Measurements from ENCODE around the gene UBE2J2.

Gene UBE2J2

DNA sequence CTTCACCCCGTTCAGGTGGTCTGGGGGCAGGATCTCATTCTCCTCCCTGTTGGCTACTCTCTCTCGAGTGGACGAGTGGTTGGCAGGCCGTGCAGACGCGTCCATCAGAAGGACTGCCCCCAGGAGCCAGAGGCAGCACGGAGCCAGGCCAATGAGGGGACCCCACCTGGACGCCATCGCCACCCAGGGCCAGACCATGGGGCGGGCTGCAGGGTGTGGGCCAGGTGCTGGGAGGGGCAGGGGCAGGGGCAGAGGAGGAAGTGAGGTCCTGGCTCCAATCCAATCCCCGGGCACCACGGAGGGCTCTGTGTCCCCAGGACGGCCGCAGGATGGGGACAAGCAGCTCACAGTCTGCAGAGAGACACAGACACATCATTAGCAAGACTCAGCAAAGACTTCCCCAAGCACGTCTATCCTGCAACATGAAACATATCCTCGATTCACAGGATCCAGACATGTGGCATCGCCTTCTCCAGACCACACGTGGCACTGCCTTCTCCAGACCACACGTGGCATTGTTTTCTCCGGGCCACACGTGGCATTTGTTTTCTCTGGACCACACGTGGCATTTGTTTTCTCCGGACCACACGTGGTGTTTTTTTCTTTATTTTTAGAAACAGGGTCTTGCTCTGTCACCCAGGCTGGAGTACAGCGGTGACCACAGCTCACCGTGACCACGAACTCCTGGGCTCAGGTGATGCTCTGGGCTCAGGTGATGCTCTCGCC, 44.9 kb downstream of the UBE2J2 start:
- Histone ChIP-seq H3K36me3 (ENCODE audit: control insufficient read depth in 1 of 2, insufficient read depth in 2 of 2, low read depth in 1 of 2, low read length in 2 of 2) (peaks cover 47 to 76% of the 10 kb centered on the region in 2 experiments), H3K9ac (ENCODE audit: low read length) (no peak overlapping the region), H3K4me2 (ENCODE audit: low read length, poor library complexity, severe bottlenecking) (no peak overlapping the region), H3K27me3 (ENCODE audit: control insufficient read depth in 1 of 2, insufficient read depth in 1 of 2, low read length in 2 of 2) (no peaks in the 10 kb centered on the region), H2AK5ac (ENCODE audit: low read length, severe bottlenecking) (no peak overlapping the region), H3K4ac (ENCODE audit: low read depth in 1 of 2, low read length in 2 of 2) (no peak overlapping the region), H2BK12ac (ENCODE audit: low read length in 2 of 2) (no peak overlapping the region), H3K79me1 (replicated peaks; ENCODE audit: low read length, poor library complexity, severe bottlenecking) (peaks cover 36% of the 10 kb centered on the region), H3K9me3 (ENCODE audit: control insufficient read depth, low read length) (peaks cover 3% of the 10 kb centered on the region), H2BK15ac (ENCODE audit: low read depth, poor library complexity, severe bottlenecking) (no peak overlapping the region), H4K8ac (ENCODE audit: low read length) (no peak overlapping the region), H3K27ac (ENCODE audit: low read length, poor library complexity, severe bottlenecking) (no peak overlapping the region), H3K4me3 (ENCODE audit: insufficient read depth in 1 of 2, low read depth in 1 of 2, low read length in 2 of 2) (no peak overlapping the region), H2BK120ac (ENCODE audit: low read depth, low read length) (no peak overlapping the region), H3K14ac (ENCODE audit: low read length in 2 of 2) (no peak overlapping the region), H3K23ac (ENCODE audit: low read length in 2 of 2) (no peak overlapping the region), H4K91ac (ENCODE audit: low read length) (no peak overlapping the region), H2BK5ac (ENCODE audit: low read depth, low read length, poor library complexity, severe bottlenecking) (no peak overlapping the region), H3K18ac (ENCODE audit: low read depth in 1 of 2, low read length in 2 of 2) (no peak overlapping the region), H2AFZ (ENCODE audit: low read depth, low read length) (no peak overlapping the region), H3K4me1 (ENCODE audit: control insufficient read depth, insufficient read depth, low read depth, low read length) (peaks cover 29% of the 10 kb centered on the region)
- DNase-seq: no peak
- 96% methylated on average over 28 of the region's 28 CpGs for WGBS

DNA sequence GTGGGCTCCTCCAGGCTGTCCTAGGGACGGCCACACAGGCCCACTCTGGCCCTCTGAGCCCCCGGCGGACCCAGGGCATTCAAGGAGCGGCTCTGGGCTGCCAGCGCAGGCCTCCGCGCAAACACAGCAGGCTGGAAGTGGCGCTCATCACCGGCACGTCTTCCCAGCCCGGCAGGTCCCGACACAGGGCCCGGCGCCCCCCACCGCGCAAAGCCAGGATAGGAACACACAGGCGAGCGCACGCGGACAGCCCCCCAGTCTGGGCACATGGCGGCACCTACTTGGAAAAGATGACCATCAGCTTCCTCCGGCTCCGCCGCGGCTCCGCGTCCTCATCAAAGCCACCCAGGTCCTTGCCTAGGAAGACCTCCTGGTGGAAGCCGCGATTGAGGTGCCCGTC, 45.5 kb downstream of the UBE2J2 start:
- Histone ChIP-seq H3K4me3 (ENCODE audit: insufficient read depth in 1 of 2, low read depth in 1 of 2, low read length in 2 of 2) (no peak overlapping the region), H3K36me3 (ENCODE audit: control insufficient read depth in 1 of 2, insufficient read depth in 2 of 2, low read depth in 1 of 2, low read length in 2 of 2) (peaks cover 45 to 77% of the 10 kb centered on the region in 2 experiments), H3K18ac (ENCODE audit: low read depth in 1 of 2, low read length in 2 of 2) (no peak overlapping the region), H4K8ac (ENCODE audit: low read length) (no peak overlapping the region), H3K4me1 (ENCODE audit: control insufficient read depth, insufficient read depth, low read depth, low read length) (peaks cover 27% of the 10 kb centered on the region), H2BK120ac (ENCODE audit: low read depth, low read length) (no peak overlapping the region), H2BK12ac (ENCODE audit: low read length in 2 of 2) (no peak overlapping the region), H3K4ac (ENCODE audit: low read depth in 1 of 2, low read length in 2 of 2) (no peak overlapping the region), H3K23ac (ENCODE audit: low read length in 2 of 2) (no peak overlapping the region), H3K79me1 (replicated peaks; ENCODE audit: low read length, poor library complexity, severe bottlenecking) (peaks cover 36% of the 10 kb centered on the region), H3K9me3 (ENCODE audit: control insufficient read depth, low read length) (no peaks in the 10 kb centered on the region), H2BK5ac (ENCODE audit: low read depth, low read length, poor library complexity, severe bottlenecking) (no peak overlapping the region), H3K27ac (ENCODE audit: low read length, poor library complexity, severe bottlenecking) (no peak overlapping the region), H3K27me3 (ENCODE audit: control insufficient read depth in 1 of 2, insufficient read depth in 1 of 2, low read length in 2 of 2) (no peaks in the 10 kb centered on the region), H3K4me2 (ENCODE audit: low read length, poor library complexity, severe bottlenecking) (no peak overlapping the region), H3K14ac (ENCODE audit: low read length in 2 of 2) (no peak overlapping the region), H3K9ac (ENCODE audit: low read length) (no peak overlapping the region), H2AFZ (ENCODE audit: low read depth, low read length) (no peak overlapping the region), H2AK5ac (ENCODE audit: low read length, severe bottlenecking) (no peak overlapping the region), H2BK15ac (ENCODE audit: low read depth, poor library complexity, severe bottlenecking) (no peak overlapping the region), H4K91ac (ENCODE audit: low read length) (no peak overlapping the region)
- DNase-seq: no peak
- WGBS: 98% methylated on average over 30 of the region's 30 CpGs

DNA sequence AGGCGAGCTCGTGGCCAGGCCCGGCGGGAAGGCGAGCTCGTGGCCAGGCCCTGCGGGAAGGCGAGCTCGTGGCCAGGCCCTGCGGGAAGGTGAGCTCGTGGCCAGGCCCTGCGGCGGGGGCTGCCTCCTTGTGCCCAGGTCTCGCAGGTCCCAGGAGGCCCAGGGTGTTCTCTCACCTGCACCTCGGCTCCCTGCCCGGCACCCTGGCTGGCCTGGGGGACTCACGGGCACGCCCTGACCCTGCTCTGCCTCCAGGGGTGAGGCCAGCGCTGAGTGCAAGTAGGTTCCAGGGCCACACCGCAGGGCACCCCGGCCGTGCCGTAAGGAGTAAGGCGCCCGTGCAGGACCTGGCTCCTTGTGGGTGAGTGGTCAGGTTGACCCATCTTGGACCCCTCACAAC, 46.3 kb downstream of the UBE2J2 start:
- Histone ChIP-seq H3K14ac (ENCODE audit: low read length in 2 of 2) (no peak overlapping the region), H3K9me3 (ENCODE audit: control insufficient read depth, low read length) (no peaks in the 10 kb centered on the region), H3K4me3 (ENCODE audit: insufficient read depth in 1 of 2, low read depth in 1 of 2, low read length in 2 of 2) (no peak overlapping the region), H3K79me1 (replicated peaks; ENCODE audit: low read length, poor library complexity, severe bottlenecking) (peaks cover 38% of the 10 kb centered on the region), H2BK120ac (ENCODE audit: low read depth, low read length) (no peak overlapping the region), H3K4ac (ENCODE audit: low read depth in 1 of 2, low read length in 2 of 2) (no peak overlapping the region), H3K27me3 (ENCODE audit: control insufficient read depth in 1 of 2, insufficient read depth in 1 of 2, low read length in 2 of 2) (no peaks in the 10 kb centered on the region), H4K91ac (ENCODE audit: low read length) (no peak overlapping the region), H3K27ac (ENCODE audit: low read length, poor library complexity, severe bottlenecking) (no peak overlapping the region), H3K4me2 (ENCODE audit: low read length, poor library complexity, severe bottlenecking) (no peak overlapping the region), H2AFZ (ENCODE audit: low read depth, low read length) (no peak overlapping the region), H3K9ac (ENCODE audit: low read length) (no peak overlapping the region), H3K23ac (ENCODE audit: low read length in 2 of 2) (no peak overlapping the region), H2BK5ac (ENCODE audit: low read depth, low read length, poor library complexity, severe bottlenecking) (no peak overlapping the region), H3K36me3 (ENCODE audit: control insufficient read depth in 1 of 2, insufficient read depth in 2 of 2, low read depth in 1 of 2, low read length in 2 of 2) (peaks cover 53 to 77% of the 10 kb centered on the region in 2 experiments), H4K8ac (ENCODE audit: low read length) (no peak overlapping the region), H2BK12ac (ENCODE audit: low read length in 2 of 2) (no peak overlapping the region), H3K4me1 (ENCODE audit: control insufficient read depth, insufficient read depth, low read depth, low read length) (peaks cover 22% of the 10 kb centered on the region), H2BK15ac (ENCODE audit: low read depth, poor library complexity, severe bottlenecking) (no peak overlapping the region), H3K18ac (ENCODE audit: low read depth in 1 of 2, low read length in 2 of 2) (no peak overlapping the region), H2AK5ac (ENCODE audit: low read length, severe bottlenecking) (no peak overlapping the region)
- DNase-seq: no peak
- 99% methylated on average over 22 of the region's 25 CpGs for WGBS

DNA sequence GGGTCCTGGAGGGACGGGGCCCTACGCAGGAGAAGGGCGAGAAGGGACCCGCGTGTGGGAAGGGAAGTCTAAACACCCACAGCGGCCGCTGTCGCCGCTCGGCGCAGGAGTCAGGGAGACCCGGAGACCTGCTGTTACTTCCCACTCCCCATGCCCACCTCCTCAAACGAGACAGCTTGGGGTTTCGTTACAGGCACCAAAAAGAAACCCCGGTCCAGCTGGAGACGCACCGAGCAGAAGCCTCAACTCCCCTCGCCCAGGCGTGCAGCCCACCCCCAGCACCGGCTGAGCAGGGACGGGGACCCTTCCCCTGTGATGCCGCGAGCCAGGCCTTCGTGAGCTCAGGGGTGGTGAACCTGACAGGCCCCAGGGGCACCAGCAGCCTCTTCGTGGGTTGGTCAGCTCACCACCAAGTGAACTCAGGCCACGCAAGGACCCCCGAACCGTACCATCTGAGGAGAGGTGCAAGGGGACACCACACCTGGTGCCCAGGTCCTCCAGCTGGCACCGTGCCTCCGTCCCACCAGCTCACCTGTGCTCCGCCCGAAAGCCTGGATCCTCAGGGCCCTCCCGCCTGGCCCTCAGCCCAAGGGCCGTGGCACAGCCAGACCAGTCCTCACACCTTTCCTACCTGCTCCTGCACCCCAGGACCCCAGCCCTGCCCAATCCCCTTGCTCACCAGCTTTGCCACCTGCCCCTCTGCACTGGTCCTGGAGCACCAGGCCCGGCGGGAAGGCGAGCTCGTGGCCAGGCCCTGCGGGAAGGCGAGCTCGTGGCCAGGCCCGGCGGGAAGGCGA, 46.9 kb downstream of the UBE2J2 start:
- no peak for DNase-seq
- no peak overlapping the region for H3K4ac ChIP-seq (ENCODE audit: low read depth in 1 of 2, low read length in 2 of 2)
- H4K91ac ChIP-seq (ENCODE audit: low read length): no peak overlapping the region
- no peak overlapping the region for H2BK120ac ChIP-seq (ENCODE audit: low read depth, low read length)
- H2AK5ac ChIP-seq (ENCODE audit: low read length, severe bottlenecking): no peak overlapping the region
- no peak overlapping the region for H3K4me2 ChIP-seq (ENCODE audit: low read length, poor library complexity, severe bottlenecking)
- H3K9ac ChIP-seq (ENCODE audit: low read length): no peak overlapping the region
- peaks cover 58 to 83% of the 10 kb centered on the region in 2 experiments for H3K36me3 ChIP-seq (ENCODE audit: control insufficient read depth in 1 of 2, insufficient read depth in 2 of 2, low read depth in 1 of 2, low read length in 2 of 2)
- no peak overlapping the region for H3K27ac ChIP-seq (ENCODE audit: low read length, poor library complexity, severe bottlenecking)
- H3K4me3 ChIP-seq (ENCODE audit: insufficient read depth in 1 of 2, low read depth in 1 of 2, low read length in 2 of 2): no peak overlapping the region
- H3K23ac ChIP-seq (ENCODE audit: low read length in 2 of 2): no peak overlapping the region
- no peak overlapping the region for H2BK5ac ChIP-seq (ENCODE audit: low read depth, low read length, poor library complexity, severe bottlenecking)
- H2BK15ac ChIP-seq (ENCODE audit: low read depth, poor library complexity, severe bottlenecking): no peak overlapping the region
- H3K9me3 ChIP-seq (ENCODE audit: control insufficient read depth, low read length): no peaks in the 10 kb centered on the region
- peaks cover 38% of the 10 kb centered on the region for H3K79me1 ChIP-seq (replicated peaks; ENCODE audit: low read length, poor library complexity, severe bottlenecking)
- no peaks in the 10 kb centered on the region for H3K27me3 ChIP-seq (ENCODE audit: control insufficient read depth in 1 of 2, insufficient read depth in 1 of 2, low read length in 2 of 2)
- H3K14ac ChIP-seq (ENCODE audit: low read length in 2 of 2): no peak overlapping the region
- H3K18ac ChIP-seq (ENCODE audit: low read depth in 1 of 2, low read length in 2 of 2): no peak overlapping the region
- H4K8ac ChIP-seq (ENCODE audit: low read length): no peak overlapping the region
- no peak overlapping the region for H2AFZ ChIP-seq (ENCODE audit: low read depth, low read length)
- WGBS: 98% methylated on average over 41 of the region's 44 CpGs
- no peak overlapping the region for H2BK12ac ChIP-seq (ENCODE audit: low read length in 2 of 2)
- peaks cover 19% of the 10 kb centered on the region for H3K4me1 ChIP-seq (ENCODE audit: control insufficient read depth, insufficient read depth, low read depth, low read length)
